Skin epidermis (tissue), 12 donors: ENCODE measurements around the gene SSBP2.
"Not testable (repeated sequence)": the region's sequence is repeated elsewhere in the genome, so short reads cannot be mapped to it uniquely, and the experiment has no call there.

ENCODE experiments used
- H3K27ac ChIP-seq, 21 experiments: fragments of 200-600 bp; sonication (generic) in 11 of 21; one replicate each; pipeline ENCODE4 v1.5.0; 2020; ENCODE audit warnings: mild to moderate bottlenecking in 3 of 21, inconsistent platforms in 2 of 21, moderate library complexity in 2 of 21
- H3K4me3 ChIP-seq, 7 experiments: fragments of 200-600 bp; sonication (generic) in 2 of 7; one replicate each; pipeline ENCODE4 v1.5.0; 2020; ENCODE audit warnings: inconsistent platforms in 2 of 7, mild to moderate bottlenecking in 2 of 7, moderate library complexity in 1 of 7

Gene SSBP2

GRCh38 chr5:81696418-81697397 lies 54.2 kb downstream of the SSBP2 start:
- H3K4me3 ChIP-seq = no peak overlapping the region
- H3K27ac ChIP-seq = no peak overlapping the region

DNA sequence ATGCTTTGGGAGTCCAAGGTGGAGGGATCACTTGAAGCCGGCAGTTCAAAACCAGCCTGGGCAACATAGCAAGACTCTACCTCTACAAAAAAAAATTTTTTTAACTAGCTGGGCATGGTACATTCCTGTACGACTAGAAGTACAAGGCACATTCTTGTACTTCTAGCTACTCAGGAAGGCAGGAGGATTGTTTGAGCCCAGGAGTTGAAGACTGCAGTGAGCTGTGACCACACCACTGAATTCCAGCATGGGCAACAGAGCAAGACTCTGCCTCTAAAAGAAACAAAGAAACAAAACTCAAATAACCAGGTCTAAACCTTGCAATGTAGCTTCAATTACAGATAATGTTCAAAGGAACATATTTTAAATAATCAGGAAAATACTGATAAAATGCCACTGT lies 56.2 kb downstream of the SSBP2 start:
- no peak overlapping the region for H3K4me3 ChIP-seq
- no peak overlapping the region for H3K27ac ChIP-seq

- no peak overlapping the region for H3K4me3 ChIP-seq
- H3K27ac ChIP-seq = peak overlapping the region in 6 of 21 experiments; percentile 31 to 83 (median 46)
Measured at GRCh38 chr5:81688215-81688614, 62.7 kb downstream of the SSBP2 start.

DNA sequence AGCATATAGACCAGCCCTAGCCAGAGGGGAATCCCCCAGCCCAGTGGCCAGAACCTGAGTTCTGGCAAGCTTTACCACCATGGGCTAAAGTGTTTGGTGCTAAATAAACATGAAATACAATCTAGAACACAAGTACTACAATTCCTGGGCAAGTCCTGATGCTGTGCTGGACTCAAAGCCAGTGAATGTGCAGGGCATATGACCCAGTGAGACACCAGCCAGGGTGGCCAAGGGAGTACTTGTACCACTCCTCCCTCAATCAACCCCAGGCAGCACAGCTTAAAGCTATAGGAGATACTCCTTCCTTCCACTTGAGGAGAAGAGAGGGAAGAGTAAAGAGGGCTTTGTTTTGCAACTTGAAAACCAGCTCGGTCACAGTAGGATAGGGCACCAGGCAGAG lies 63.6 kb downstream of the SSBP2 start:
- Histone ChIP-seq H3K4me3 (no peak overlapping the region), H3K27ac (peak overlapping the region in 6 of 21 experiments; percentile 9 to 83 (median 44))

DNA sequence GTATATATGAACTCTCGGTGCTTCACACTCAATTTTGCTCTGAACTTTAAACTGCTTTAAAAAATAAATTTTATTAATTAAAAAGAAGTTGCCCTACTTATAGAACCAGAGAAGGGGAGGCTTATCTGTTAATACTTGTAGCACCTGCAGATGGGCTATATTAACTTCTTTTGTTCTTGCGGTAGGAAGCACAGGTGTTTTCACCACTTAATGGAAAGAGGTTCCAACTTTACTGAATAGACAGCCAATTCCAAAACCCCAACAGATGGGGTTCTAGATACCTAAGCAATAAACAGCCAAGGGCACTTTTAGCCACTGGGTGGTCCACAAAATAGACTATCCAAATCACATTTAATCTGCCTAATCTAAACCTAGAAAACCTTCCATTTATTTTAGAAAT lies 65.4 kb downstream of the SSBP2 start:
- H3K27ac ChIP-seq = no peak overlapping the region

DNA sequence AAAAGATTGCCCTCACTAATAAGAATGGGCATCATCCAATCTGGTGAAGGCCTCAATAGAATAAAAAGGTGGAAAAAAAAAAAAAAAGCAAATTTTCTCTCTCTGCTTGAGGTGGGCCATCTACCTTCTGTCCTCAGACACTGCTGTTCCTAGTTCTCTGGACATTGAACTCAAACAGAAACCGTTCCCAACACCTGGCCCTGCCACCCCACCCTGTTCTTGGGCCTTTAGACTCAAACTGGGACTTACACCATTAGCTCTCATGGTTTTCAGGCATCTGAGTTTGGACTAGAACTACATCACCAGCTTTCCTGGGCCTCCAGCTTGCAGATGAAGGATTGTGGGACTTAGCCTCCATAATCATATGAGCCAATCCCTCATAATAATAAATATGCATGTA lies 71.0 kb downstream of the SSBP2 start:
- no peak overlapping the region for H3K27ac ChIP-seq
- no peak overlapping the region for H3K4me3 ChIP-seq

More for the DNA sequence above, 65.4 kb downstream of the SSBP2 start:
- H3K4me3 ChIP-seq = no peak overlapping the region

GRCh38 chr5:81675420-81675819 lies 75.5 kb downstream of the SSBP2 start:
- no peak overlapping the region for H3K27ac ChIP-seq
- no peak overlapping the region for H3K4me3 ChIP-seq

- no peak overlapping the region for H3K4me3 ChIP-seq
- no peak overlapping the region for H3K27ac ChIP-seq
Measured at GRCh38 chr5:81665795-81666194, 85.1 kb downstream of the SSBP2 start.

DNA sequence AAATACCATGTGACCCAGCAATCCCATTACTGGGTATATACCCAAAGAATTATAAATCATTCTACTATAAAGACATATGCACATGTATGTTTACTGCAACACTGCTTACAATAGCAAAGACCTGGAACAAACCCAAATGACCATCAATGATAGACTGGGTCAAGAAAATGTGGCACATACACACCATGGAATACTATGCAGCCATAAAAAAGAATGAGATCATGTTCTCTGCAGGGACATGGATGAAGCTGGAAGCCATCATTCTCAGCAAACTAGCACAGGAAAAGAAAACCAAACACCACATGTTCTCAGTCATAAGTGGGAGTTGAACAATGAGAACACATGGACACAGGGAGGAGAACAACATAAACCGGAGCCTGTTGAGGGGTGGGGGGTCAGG lies 90.3 kb downstream of the SSBP2 start:
- not testable (repeated sequence) for H3K27ac ChIP-seq, H3K4me3 ChIP-seq

GRCh38 chr5:81657386-81657785 lies 93.5 kb downstream of the SSBP2 start:
- Histone ChIP-seq H3K27ac (no peak overlapping the region), H3K4me3 (no peak overlapping the region)

GRCh38 chr5:81656783-81657182 lies 94.1 kb downstream of the SSBP2 start:
- H3K27ac ChIP-seq = no peak overlapping the region
- H3K4me3 ChIP-seq = no peak overlapping the region

GRCh38 chr5:81650987-81651386 lies 99.9 kb downstream of the SSBP2 start:
- H3K27ac ChIP-seq = no peak overlapping the region
- H3K4me3 ChIP-seq = no peak overlapping the region

GRCh38 chr5:81646469-81646995 lies 104.4 kb downstream of the SSBP2 start:
- no peak overlapping the region for H3K4me3 ChIP-seq

DNA sequence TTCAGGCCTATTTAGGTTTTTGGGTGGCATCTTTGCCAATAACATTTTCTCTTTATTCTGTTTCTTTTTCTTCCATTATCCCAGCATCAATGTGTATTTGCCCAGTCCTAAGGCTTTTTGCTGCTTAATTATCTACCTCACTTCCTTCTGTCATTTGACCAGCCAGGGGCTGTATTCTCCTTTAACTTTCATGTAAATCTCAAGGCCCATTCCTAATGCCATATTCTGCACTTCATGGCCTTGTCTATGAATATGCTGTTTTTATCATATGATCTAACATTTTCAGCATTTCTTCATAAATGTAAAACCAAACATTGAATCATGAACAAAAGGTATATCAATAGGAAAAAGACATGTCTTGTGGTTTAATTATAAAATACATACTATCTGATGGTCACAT lies 108.7 kb downstream of the SSBP2 start:
- Histone ChIP-seq H3K4me3 (no peak overlapping the region), H3K27ac (no peak overlapping the region)

More at GRCh38 chr5:81646469-81646995, 104.4 kb downstream of the SSBP2 start:
- no peak overlapping the region for H3K27ac ChIP-seq

DNA sequence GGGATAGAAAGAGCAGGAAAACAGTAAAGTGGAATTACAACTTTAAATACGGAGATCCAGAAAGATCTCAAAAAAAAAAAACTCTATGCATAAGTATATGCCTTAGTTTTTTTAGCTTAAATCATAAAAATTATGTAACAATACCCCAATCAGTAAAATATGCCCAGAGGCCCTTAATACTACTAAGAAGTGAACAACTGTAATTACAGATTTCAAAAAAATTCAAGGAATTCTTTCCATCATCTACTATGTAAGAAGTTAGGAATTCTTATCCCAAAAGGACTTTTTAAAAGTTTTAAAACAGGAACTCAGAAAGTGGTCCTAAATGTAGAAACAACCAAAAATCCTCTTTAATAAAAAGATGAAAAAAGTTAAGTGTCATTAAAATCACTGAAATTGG lies 111.3 kb downstream of the SSBP2 start:
- peak overlapping the region in 1 of 21 experiments; percentile 18 for H3K27ac ChIP-seq
- no peak overlapping the region for H3K4me3 ChIP-seq

DNA sequence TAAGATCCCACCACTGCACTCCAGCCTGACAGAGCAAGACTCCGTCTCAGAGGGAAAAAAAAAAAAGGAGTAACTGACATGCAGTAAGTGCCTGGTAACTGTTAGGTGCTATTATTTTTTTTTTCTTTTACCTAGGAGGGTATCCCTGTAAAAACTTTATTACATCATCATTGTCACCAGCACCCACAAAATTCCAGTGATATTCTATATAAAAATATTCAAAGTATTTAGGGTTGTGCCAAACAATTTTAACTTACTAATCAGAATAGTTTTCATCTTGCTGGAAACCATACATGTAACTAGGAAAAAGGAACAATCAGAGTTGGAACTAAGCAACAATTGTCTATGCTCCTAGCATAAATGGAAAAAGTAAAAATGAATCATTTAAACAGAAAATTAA lies 112.4 kb downstream of the SSBP2 start:
- no peak overlapping the region for H3K27ac ChIP-seq
- H3K4me3 ChIP-seq = no peak overlapping the region

- no peak overlapping the region for H3K27ac ChIP-seq
- no peak overlapping the region for H3K4me3 ChIP-seq
Measured at GRCh38 chr5:81633891-81634290, 117.0 kb downstream of the SSBP2 start.

GRCh38 chr5:81633471-81633870 lies 117.4 kb downstream of the SSBP2 start:
- no peak overlapping the region for H3K4me3 ChIP-seq

GRCh38 chr5:81632679-81633078 lies 118.2 kb downstream of the SSBP2 start:
- Histone ChIP-seq H3K27ac (no peak overlapping the region), H3K4me3 (no peak overlapping the region)

More at GRCh38 chr5:81633471-81633870, 117.4 kb downstream of the SSBP2 start:
- no peak overlapping the region for H3K27ac ChIP-seq

GRCh38 chr5:81631621-81632020 lies 119.3 kb downstream of the SSBP2 start:
- Histone ChIP-seq H3K4me3 (no peak overlapping the region), H3K27ac (no peak overlapping the region)

- no peak overlapping the region for H3K27ac ChIP-seq
- no peak overlapping the region for H3K4me3 ChIP-seq
Measured at GRCh38 chr5:81631124-81631523, 119.8 kb downstream of the SSBP2 start.
